GM18861 (cell line): ENCODE results near the gene FILIP1L.

Experiments
- ATAC-seq: cut with Tn5 transposase; IDR thresholded peaks from one replicate; pipeline ENCODE4 v1.9.1; 2021; ENCODE audit not compliant: unreplicated experiment

The FILIP1L gene

DNA sequence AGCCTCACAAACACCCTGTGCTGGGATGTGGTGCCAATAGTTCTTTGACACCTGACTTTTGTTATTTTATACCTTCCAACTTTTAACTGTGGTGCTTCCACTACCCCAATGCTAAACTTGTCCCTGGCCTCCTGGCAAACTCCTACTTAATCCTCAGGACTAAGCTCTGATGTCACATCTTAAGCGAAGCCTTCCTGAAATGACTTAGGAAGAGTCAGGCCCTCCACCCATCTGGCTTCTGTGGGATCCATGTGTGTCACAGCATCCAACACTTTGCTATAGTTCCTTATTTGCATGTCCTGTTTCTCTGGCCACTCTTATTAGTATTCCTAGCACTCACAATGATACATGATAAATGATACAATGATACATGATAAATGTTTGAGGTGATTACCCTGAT lies 133.2 kb downstream of the FILIP1L start:
- ATAC-seq, result no peak

GRCh38 chr3:99980606-99981005 lies 133.7 kb downstream of the FILIP1L start:
- ATAC-seq, result no peak

GRCh38 chr3:99978221-99978620 lies 136.1 kb downstream of the FILIP1L start:
- ATAC-seq, result no peak

- ATAC-seq, result no peak
Observed at GRCh38 chr3:99976584-99976983, 137.7 kb downstream of the FILIP1L start.

- no peak for ATAC-seq
Observed at GRCh38 chr3:99974989-99975388, 139.3 kb downstream of the FILIP1L start.

- ATAC-seq, result no peak
Observed at GRCh38 chr3:99972380-99973104, 141.8 kb downstream of the FILIP1L start.

- no peak for ATAC-seq
Observed at GRCh38 chr3:99971761-99972160, 142.5 kb downstream of the FILIP1L start.

DNA sequence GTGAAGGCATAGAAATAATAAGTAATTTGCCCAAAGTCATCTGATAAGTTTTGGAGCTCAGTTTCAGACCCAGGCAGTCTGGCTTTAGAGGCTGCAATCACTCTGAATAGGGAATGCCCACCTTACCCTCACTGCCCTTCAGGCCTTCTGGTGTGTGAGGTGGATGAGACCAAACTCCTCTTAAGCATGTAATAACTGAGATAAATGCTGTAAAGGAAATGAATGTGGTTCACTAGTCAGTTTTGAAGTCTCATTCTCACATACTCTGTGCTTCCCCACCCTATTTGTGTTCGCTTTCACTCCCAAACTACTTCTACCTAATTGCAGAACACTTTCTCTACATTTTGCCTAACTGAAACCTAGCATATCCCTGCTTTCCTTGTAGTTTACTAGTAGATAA lies 144.1 kb downstream of the FILIP1L start:
- ATAC-seq, result peak; percentile 90

DNA sequence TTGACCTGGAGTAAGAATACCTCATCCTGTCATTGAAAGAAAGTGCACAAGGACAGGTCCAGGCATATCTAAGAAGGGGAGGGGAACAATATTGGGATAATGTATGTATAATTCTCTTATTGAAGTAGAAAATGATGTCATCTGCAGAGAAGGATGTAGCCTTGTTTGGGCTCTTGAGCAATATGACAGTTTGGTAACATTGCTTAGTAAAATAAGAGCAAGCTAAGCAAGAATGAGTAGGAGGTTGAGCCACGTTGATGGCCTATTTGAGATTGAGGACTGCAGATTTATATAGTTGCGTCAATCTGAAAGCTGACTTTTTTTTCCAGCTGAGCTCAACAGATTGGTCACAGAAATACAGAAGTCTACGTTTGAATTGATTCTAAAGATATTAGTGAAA lies 145.2 kb downstream of the FILIP1L start:
- ATAC-seq, result no peak

DNA sequence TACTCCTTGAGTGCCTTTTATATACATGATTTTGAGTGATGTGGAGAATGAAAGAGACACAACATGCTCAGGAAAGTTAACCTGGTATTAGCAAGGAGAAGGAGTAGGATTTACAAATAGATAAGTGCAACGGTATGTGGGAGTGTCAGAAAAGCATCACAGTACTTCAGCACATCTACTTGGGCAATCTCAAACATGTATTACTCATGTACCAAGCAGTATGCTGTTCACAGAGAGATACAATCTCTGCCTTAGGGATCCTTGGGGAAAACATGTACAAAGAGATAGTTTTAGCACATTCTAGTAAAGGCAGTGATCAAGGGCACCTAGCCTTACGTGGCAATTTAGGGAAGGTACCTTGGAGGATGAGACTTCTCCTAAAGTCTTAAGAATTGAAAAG lies 146.5 kb downstream of the FILIP1L start:
- no peak for ATAC-seq

GRCh38 chr3:99966662-99967416 lies 147.5 kb downstream of the FILIP1L start:
- no peak for ATAC-seq

GRCh38 chr3:99965681-99966408 lies 148.5 kb downstream of the FILIP1L start:
- ATAC-seq, result no peak

DNA sequence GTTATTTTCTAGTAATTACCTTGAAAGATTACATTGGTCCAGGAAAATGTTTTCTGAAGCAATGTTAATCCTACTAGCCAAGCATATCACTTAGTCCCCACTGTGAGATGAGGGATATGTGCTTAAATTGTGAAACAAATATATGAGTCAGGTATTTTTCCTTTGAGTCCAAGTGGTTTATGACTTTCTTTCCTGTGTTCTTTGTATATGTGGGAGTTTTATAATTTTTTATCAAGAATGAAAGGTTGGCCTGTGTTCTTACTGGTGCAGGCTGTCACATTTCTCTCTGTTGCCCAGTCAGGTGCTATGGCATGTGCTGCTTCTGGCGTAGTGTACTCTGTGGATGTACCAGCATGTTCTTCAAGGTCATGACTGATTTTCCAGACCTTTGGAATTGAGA lies 149.2 kb downstream of the FILIP1L start:
- ATAC-seq, result no peak

DNA sequence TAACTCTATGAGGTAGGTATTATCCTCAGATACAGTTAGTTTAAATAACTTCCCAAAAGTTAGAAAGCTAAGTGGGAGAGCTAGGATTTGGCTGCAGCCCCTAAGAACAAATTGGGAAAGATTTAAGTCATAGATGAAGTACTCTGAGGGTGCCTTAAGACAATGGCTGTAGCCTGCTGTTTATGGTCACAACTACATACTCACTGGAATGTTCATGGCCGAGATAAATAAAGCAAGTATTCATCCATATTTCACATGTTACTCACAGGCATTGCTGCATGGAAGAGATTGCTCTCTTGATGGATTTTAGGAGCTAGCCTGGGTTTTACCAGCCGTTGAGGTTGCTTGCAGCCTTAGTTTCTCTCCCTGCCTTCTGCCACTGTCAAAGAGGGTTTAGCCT lies 151.6 kb downstream of the FILIP1L start:
- ATAC-seq, result no peak

DNA sequence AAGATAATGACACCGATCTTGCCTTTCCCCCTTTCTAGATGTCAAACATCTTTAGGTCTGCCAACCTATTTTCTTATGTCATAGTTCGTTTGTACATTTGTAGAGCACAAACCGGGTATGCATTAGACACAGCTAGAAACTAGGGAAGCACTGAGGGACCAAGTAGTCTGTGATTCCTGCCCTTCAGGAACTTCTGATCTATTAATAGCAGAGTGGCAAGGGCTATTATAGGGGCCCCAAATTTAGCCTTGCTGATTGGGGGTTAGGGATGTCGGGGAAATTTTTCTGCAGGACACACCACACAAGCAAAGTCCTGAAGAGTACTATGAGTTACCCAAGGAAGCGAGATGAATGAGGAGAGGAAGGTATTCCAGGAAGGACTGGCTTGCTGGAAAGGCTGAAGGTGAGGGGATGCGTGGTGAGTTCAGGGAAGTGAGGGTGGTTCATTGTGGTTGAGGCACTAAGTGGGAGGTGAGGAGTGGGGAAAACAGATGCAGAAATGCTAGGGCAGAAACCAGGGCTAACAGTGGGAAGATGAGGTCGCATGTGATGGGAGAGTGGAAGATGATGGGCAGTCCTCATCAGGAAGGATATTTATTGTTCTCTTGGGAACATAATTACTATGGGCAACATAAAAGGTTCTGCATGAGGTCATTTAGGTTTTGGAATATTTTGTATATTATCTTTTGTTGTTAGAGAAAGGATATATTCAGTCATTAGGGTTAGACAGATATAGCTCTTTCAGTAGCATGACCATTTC lies 152.4 kb downstream of the FILIP1L start:
- no peak for ATAC-seq

GRCh38 chr3:99960941-99961340 lies 153.4 kb downstream of the FILIP1L start:
- no peak for ATAC-seq

- ATAC-seq, result no peak
Observed at GRCh38 chr3:99960123-99960878, 154.0 kb downstream of the FILIP1L start.

DNA sequence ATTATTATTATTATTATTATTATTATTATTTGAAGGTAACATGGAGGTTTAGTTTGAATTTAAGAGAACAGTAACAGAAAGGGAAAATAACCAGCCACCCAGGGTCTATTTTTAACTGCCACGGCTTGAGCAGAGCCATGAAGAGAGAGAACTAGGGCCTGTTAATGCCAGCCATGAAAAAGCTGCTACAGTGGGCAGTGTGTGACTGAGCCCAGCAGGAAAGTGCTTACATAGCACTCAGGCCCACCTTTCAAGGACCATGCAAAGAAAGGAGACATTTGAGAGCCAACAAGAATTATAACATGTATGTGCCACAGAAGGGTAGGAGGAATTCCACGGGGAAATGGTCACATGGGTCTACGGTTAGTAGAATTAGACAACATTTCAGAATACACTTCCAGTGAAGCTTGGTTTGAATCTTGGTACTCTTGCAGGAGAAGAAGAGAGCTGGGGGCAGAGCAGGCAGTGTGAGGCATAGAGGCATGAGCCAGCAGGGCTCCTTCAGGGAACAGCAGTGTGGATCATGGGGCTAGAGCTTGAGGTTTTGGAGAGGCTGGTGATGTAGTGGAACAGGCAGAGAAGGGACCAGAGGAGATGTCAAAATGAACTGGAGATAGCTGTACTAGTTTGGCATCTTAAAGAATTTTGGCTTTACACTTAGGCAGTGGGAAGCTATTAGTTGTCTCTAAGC lies 155.9 kb downstream of the FILIP1L start:
- ATAC-seq, result no peak

DNA sequence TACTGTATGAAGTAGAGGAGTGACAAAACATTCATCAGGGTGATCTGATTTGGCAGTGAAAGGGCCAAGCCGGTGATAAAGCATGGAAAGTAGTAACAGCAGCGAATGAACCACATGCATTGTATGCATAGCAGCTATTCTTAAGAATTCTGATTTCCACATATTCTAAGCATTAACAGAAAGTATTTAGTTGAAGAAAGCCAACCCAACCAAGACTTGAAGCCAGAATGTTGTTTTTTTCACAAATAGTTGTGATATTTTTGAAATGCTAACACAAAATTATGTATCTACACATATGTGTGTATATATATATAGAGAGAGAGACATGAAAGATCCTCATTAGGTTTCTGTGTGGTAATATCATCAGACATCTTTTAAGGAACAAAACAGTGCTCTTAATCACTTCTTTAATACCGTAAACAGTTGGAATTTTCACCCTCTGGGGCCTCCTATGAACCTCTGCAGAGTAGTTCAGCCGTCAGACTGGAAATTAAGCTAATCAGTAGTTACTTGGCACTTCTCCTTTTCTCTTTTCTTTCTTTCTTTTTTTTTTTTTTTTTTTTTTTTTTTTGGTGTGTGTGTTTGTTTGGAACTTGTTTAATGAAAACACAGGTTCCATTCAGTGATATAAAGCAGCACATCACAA lies 157.0 kb downstream of the FILIP1L start:
- no peak for ATAC-seq
